Activated naive CD8-positive, alpha-beta T cell (primary cell): Measurements from ENCODE around the gene DNAJB4.
"Not testable (repeated sequence)": the region's sequence is repeated elsewhere in the genome, so short reads cannot be mapped to it uniquely, and the experiment has no call there.

Source experiments
- H3K27ac Mint-ChIP-seq: one replicate; pipeline ENCODE4 v1.8.0; 2021; ENCODE audit warnings: mixed read lengths
- H3K27me3 Mint-ChIP-seq: one replicate; pipeline ENCODE4 v1.8.0; 2021; ENCODE audit warnings: mixed read lengths
- H3K36me3 Mint-ChIP-seq: one replicate; pipeline ENCODE4 v1.8.0; 2021; ENCODE audit warnings: mixed read lengths
- H3K4me1 Mint-ChIP-seq: one replicate; pipeline ENCODE4 v1.8.0; 2021; ENCODE audit warnings: low read depth, mixed read lengths
- H3K4me3 Mint-ChIP-seq: one replicate; pipeline ENCODE4 v1.8.0; 2021; ENCODE audit warnings: mild to moderate bottlenecking, mixed read lengths
- H3K9me3 Mint-ChIP-seq: one replicate; pipeline ENCODE4 v1.8.0; 2021; ENCODE audit warnings: low read depth, mixed read lengths

The DNAJB4 gene

DNA sequence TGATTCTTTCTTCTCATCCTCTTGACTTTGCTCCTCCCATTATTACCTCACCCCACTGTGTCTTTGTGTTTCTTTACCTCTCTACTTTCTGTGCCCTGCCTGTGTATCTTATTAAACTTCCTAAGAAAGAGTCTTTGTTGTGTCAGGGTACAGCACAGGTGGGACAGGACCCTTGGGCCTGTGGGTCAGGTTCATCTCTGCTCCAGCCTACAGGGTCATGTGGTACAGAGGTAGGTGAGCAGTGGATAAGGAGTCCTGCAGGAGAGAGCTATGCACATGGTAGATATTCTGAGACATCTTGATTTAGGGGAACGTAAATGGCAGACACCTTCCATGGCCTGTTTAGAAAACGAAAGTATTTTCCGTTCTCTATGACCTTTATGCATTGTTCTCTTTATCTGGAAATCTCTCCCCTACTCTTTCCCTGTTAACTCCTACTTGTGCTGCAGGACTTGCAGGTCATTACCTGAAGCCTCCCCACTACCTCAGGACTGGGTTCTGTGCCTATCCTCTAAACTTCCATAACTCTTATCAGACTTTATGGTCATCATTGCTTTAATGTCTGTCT is 50.9 kb downstream of the DNAJB4 start:
- H3K27ac Mint-ChIP-seq: no peak overlapping the region

DNA sequence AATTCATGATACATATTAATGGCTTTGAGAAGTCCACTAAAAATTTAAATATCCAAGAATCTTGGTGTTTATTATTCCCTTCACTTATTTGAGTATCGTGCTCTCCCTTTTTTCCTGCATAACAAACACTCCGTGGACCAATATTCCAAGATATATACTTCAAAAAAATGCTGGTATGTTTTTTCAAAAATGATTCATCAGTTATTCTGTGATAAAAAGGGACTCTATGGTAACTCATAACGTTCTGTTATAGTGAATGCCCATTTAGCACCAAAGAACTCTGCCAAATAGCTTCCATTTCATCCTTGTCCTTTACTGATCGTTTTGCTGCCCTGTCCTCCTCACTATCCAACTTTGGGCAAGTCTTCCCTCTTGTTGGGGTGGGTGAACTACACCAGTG is 53.9 kb downstream of the DNAJB4 start:
- no peaks in the 10 kb centered on the region for H3K9me3 Mint-ChIP-seq
- peaks cover 2% of the 10 kb centered on the region for H3K36me3 Mint-ChIP-seq
- H3K4me3 Mint-ChIP-seq: no peak overlapping the region
- H3K4me1 Mint-ChIP-seq: no peaks in the 10 kb centered on the region
- no peaks in the 10 kb centered on the region for H3K27me3 Mint-ChIP-seq
- no peak overlapping the region for H3K27ac Mint-ChIP-seq

More for the DNA sequence above, 50.9 kb downstream of the DNAJB4 start:
- peaks cover 1% of the 10 kb centered on the region for H3K27me3 Mint-ChIP-seq
- H3K4me1 Mint-ChIP-seq: no peaks in the 10 kb centered on the region
- H3K36me3 Mint-ChIP-seq: peaks cover 7% of the 10 kb centered on the region
- no peaks in the 10 kb centered on the region for H3K9me3 Mint-ChIP-seq
- no peak overlapping the region for H3K4me3 Mint-ChIP-seq

DNA sequence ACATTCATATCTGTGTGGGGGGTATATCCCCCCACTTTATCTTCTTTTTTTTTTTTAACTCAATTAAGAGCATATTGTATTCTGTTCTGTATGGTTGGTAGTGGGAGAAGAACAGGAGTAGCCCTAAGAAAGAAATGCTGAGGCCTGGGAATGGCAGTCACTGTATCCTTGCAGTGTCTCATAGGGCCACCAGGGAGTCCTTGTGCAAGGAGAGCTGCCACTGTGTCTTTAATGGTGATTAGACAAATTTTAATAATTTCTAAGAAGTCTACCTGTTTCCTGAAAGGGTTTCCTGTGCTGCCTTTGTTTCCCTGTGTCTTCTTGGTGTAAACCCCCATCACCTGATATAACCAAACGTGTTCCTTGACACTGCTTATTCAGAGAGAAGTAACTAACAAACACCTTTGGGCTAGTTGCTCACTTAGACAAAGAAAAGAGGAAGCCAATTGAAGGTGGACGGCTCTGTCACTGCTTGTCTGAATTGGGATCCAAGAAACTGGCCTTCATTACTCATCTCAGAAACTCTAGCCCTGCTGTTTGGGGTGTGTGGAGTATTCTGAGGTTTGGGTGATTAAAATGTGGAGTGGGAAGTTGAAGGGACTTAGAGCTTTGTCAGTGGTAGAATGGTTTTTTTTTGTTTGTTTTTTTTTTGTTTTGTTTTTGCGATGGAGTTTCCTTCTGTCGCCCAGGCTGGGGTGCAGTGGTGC is 56.3 kb downstream of the DNAJB4 start:
- no peaks in the 10 kb centered on the region for H3K9me3 Mint-ChIP-seq
- H3K4me1 Mint-ChIP-seq: no peaks in the 10 kb centered on the region
- H3K27ac Mint-ChIP-seq: no peak overlapping the region
- no peaks in the 10 kb centered on the region for H3K36me3 Mint-ChIP-seq
- no peak overlapping the region for H3K4me3 Mint-ChIP-seq
- H3K27me3 Mint-ChIP-seq: peaks cover 4% of the 10 kb centered on the region

DNA sequence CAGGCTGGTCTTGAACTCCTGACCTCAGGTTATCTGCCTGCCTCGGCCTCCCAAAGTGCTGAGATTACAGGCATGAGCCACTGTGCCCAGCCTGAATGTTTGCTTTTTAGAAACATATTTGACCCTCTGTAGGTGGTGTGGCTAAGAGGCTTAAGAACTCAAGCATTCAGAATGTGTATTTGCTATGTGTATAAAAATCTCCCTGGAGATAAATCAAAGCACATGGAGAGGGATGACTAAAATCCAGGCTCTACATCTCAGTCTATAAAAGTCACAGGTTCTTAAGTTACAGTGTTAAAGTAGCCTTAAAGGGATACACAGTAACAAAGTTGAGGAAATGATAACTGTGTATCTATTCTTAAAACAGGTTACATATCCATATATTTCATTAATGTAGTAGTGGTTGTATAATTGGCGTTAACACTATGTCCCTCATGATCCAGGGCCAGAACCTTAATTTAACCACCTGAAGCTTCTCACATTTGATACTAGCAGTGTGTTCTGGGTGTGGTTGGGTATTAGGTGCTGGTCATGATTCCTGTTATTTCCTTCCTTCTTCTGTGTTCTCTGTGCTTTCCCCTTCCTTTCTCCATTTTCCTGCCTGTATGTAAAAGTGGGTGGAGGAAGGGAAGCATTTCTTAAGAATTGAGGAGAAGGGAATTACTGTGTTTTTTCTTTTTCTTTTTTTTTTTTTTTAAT is 57.2 kb downstream of the DNAJB4 start:
- Mint-ChIP-seq H3K36me3 (no peaks in the 10 kb centered on the region), H3K9me3 (no peaks in the 10 kb centered on the region), H3K27ac (no peak overlapping the region), H3K27me3 (peaks cover 4% of the 10 kb centered on the region), H3K4me1 (no peaks in the 10 kb centered on the region), H3K4me3 (no peak overlapping the region)

DNA sequence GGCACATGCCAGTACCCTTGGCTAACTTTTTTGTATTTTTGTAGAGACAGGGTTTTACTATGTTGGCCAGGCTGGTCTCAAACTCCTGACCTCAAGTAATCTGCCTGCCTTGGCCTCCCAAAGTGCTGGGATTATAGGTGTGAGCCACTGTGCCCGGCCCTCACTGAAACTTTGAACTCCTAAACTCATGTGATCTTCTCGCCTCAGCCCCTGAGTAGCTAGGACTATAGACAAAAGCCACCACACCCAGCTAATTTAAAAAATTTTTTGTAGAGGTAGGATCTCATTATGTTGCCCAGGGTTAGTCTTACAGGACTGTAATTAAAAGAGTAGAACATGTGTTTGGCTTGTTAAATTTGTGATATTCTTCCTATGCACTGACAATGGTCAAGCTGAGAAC is 60.1 kb downstream of the DNAJB4 start:
- H3K36me3 Mint-ChIP-seq, H3K9me3 Mint-ChIP-seq, H3K4me3 Mint-ChIP-seq, H3K27me3 Mint-ChIP-seq, H3K4me1 Mint-ChIP-seq, H3K27ac Mint-ChIP-seq: not testable (repeated sequence)
